ENCODE measurements around the gene TBC1D2.

TBC1D2 gene

DNA sequence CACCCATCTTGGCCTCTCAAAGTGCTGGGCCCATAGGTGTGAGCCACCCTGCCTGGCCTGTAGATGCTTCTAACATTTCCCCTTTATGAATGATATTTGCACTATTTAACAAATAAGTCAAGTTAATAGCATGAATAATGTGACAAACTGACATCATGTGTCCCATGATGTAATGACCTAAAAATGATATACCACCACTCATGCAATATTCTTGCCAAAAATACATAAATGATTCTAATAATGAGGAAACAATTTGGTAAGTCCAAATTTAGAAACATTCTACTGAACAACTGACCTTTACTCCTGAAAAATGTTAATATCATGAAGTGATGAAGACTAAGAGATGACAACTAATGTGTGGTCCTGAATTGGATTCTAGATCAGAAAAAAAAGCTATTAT is 102.9 kb downstream of the TBC1D2 start:
- no peak overlapping the region for H2AFZ ChIP-seq (ENCODE audit: low read depth, low read length)
- H3K9ac ChIP-seq (ENCODE audit: low read depth, low read length), result no peak overlapping the region
- no peaks in the 10 kb centered on the region for H4K20me1 ChIP-seq (ENCODE audit: insufficient read depth, low read length)

GRCh38 chr9:98150721-98151120 is 104.7 kb downstream of the TBC1D2 start:
- no peak for DNase-seq
- H3K36me3 ChIP-seq (ENCODE audit: insufficient read depth, low read length), result no peaks in the 10 kb centered on the region
- TF ChIP-seq EZH2 (IDR thresholded peaks at IDR 0.05; ENCODE audit: borderline replicate concordance, low read depth, low read length, severe bottlenecking), result no peak
- TF ChIP-seq, protein P1, sequence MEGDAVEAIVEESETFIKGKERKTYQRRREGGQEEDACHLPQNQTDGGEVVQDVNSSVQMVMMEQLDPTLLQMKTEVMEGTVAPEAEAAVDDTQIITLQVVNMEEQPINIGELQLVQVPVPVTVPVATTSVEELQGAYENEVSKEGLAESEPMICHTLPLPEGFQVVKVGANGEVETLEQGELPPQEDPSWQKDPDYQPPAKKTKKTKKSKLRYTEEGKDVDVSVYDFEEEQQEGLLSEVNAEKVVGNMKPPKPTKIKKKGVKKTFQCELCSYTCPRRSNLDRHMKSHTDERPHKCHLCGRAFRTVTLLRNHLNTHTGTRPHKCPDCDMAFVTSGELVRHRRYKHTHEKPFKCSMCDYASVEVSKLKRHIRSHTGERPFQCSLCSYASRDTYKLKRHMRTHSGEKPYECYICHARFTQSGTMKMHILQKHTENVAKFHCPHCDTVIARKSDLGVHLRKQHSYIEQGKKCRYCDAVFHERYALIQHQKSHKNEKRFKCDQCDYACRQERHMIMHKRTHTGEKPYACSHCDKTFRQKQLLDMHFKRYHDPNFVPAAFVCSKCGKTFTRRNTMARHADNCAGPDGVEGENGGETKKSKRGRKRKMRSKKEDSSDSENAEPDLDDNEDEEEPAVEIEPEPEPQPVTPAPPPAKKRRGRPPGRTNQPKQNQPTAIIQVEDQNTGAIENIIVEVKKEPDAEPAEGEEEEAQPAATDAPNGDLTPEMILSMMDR (IDR thresholded peaks at IDR 0.05; ENCODE audit: borderline replicate concordance, extremely low read depth, low read length, poor library complexity, severe bottlenecking), result no peak

More for the DNA sequence above, 102.9 kb downstream of the TBC1D2 start:
- no peaks in the 10 kb centered on the region for H3K27me3 ChIP-seq (ENCODE audit: insufficient read depth, low read length, poor library complexity)
- ATAC-seq (ENCODE audit: insufficient read depth, low read depth) (no peak), DNase-seq (no peak)
- no peak overlapping the region for H3K27ac ChIP-seq (ENCODE audit: low read length)
- H3K36me3 ChIP-seq (ENCODE audit: insufficient read depth, low read length), result no peaks in the 10 kb centered on the region
- H3K79me2 ChIP-seq (ENCODE audit: insufficient read depth, low read length), result no peaks in the 10 kb centered on the region
- TF ChIP-seq, protein P1 (IDR thresholded peaks at IDR 0.05; ENCODE audit: borderline replicate concordance, extremely low read depth, low read length, poor library complexity, severe bottlenecking), result no peak
- no peak for TF ChIP-seq EZH2 (IDR thresholded peaks at IDR 0.05; ENCODE audit: borderline replicate concordance, low read depth, low read length, severe bottlenecking)
- no peaks in the 10 kb centered on the region for H3K4me1 ChIP-seq (ENCODE audit: insufficient read depth, low read length)
- no peaks in the 10 kb centered on the region for H3K9me3 ChIP-seq (ENCODE audit: insufficient read depth, low read length, severe bottlenecking)
- no peak overlapping the region for H3K4me2 ChIP-seq (ENCODE audit: insufficient read depth, low read length)
- no peak overlapping the region for H3K4me3 ChIP-seq (ENCODE audit: low read depth in 1 of 2, low read length in 2 of 2)

GRCh38 chr9:98150164-98150563 is 105.3 kb downstream of the TBC1D2 start:
- DNase-seq, result no peak

More at GRCh38 chr9:98150721-98151120, 104.7 kb downstream of the TBC1D2 start:
- no peaks in the 10 kb centered on the region for H3K79me2 ChIP-seq (ENCODE audit: insufficient read depth, low read length)
- H2AFZ ChIP-seq (ENCODE audit: low read depth, low read length), result no peak overlapping the region
- H3K27ac ChIP-seq (ENCODE audit: low read length), result no peak overlapping the region
- no peaks in the 10 kb centered on the region for H4K20me1 ChIP-seq (ENCODE audit: insufficient read depth, low read length)
- H3K4me3 ChIP-seq (ENCODE audit: low read depth in 1 of 2, low read length in 2 of 2), result no peak overlapping the region
- no peak overlapping the region for H3K9ac ChIP-seq (ENCODE audit: low read depth, low read length)
- ATAC-seq (ENCODE audit: insufficient read depth, low read depth), result no peak
- H3K27me3 ChIP-seq (ENCODE audit: insufficient read depth, low read length, poor library complexity), result no peaks in the 10 kb centered on the region
- no peaks in the 10 kb centered on the region for H3K4me1 ChIP-seq (ENCODE audit: insufficient read depth, low read length)
- H3K4me2 ChIP-seq (ENCODE audit: insufficient read depth, low read length), result no peak overlapping the region
- no peaks in the 10 kb centered on the region for H3K9me3 ChIP-seq (ENCODE audit: insufficient read depth, low read length, severe bottlenecking)

More at GRCh38 chr9:98150164-98150563, 105.3 kb downstream of the TBC1D2 start:
- ATAC-seq (ENCODE audit: insufficient read depth, low read depth), result no peak
- no peaks in the 10 kb centered on the region for H3K79me2 ChIP-seq (ENCODE audit: insufficient read depth, low read length)
- H4K20me1 ChIP-seq (ENCODE audit: insufficient read depth, low read length), result no peaks in the 10 kb centered on the region
- H3K4me3 ChIP-seq (ENCODE audit: low read depth in 1 of 2, low read length in 2 of 2), result no peak overlapping the region
- H3K4me2 ChIP-seq (ENCODE audit: insufficient read depth, low read length), result no peak overlapping the region
- H3K27me3 ChIP-seq (ENCODE audit: insufficient read depth, low read length, poor library complexity), result no peaks in the 10 kb centered on the region
- H3K9me3 ChIP-seq (ENCODE audit: insufficient read depth, low read length, severe bottlenecking), result no peaks in the 10 kb centered on the region
- no peak overlapping the region for H2AFZ ChIP-seq (ENCODE audit: low read depth, low read length)
- H3K4me1 ChIP-seq (ENCODE audit: insufficient read depth, low read length), result no peaks in the 10 kb centered on the region
- TF ChIP-seq, protein P1 (IDR thresholded peaks at IDR 0.05; ENCODE audit: borderline replicate concordance, extremely low read depth, low read length, poor library complexity, severe bottlenecking), result no peak
- no peak for TF ChIP-seq EZH2 (IDR thresholded peaks at IDR 0.05; ENCODE audit: borderline replicate concordance, low read depth, low read length, severe bottlenecking)
- no peak overlapping the region for H3K9ac ChIP-seq (ENCODE audit: low read depth, low read length)
- H3K36me3 ChIP-seq (ENCODE audit: insufficient read depth, low read length), result no peaks in the 10 kb centered on the region
- no peak overlapping the region for H3K27ac ChIP-seq (ENCODE audit: low read length)
